Measurements from ENCODE around the gene HHLA2. TPM values are rescaled to one million over a fixed set of nuclear protein-coding genes. Genes with fewer than 3 reads are reported as not detected.

The HHLA2 gene
- total RNA-seq, 1 experiment from 2014 or later = not detected

- H4K20me1 ChIP-seq (ENCODE audit: low read length) = no peaks in the 10 kb centered on the region
- H3K9me3 ChIP-seq (ENCODE audit: low read length) = no peaks in the 10 kb centered on the region
These were observed 45.6 kb downstream of the HHLA2 start for GRCh38 chr3:108341911-108342310.

GRCh38 chr3:108342837-108343486, 46.6 kb downstream of the HHLA2 start:
- intact Hi-C loops (cut with micrococcal nuclease) = loop anchor here (1.0 kb wide), 1 partner anchor 129 kb away; no protein-coding TSS in a partner anchor
- H3F3A ChIP-seq (ENCODE audit: low read length, unreplicated experiment) = no peaks in the 10 kb centered on the region
- ATAC-seq (peak; percentile 93), DNase-seq (peak; percentile 80)
- peaks cover 27% of the 10 kb centered on the region for H3K4me1 ChIP-seq (ENCODE audit: insufficient read depth, low read length)
- H2AFZ ChIP-seq (ENCODE audit: low read length) = no peak overlapping the region
- H3K36me3 ChIP-seq (ENCODE audit: low read depth, low read length) = no peaks in the 10 kb centered on the region
- no peaks in the 10 kb centered on the region for H3K9me2 ChIP-seq (replicated peaks; ENCODE audit: low read length)
- peak overlapping the region; percentile 29; the same call in 1 of the 2 replicates for H3K4me2 ChIP-seq (ENCODE audit: low read length)
- no peaks in the 10 kb centered on the region for H3K9me3 ChIP-seq (ENCODE audit: low read length)
- no peaks in the 10 kb centered on the region for H4K20me1 ChIP-seq (ENCODE audit: low read length)
- H3K4me3 ChIP-seq (ENCODE audit: low read length) = no peak overlapping the region
- H3K79me2 ChIP-seq (ENCODE audit: low read length) = no peaks in the 10 kb centered on the region
- H3K27ac ChIP-seq (ENCODE audit: low read length) = no peak overlapping the region
- ChIA-PET CTCF (interaction anchor here (1.1 kb wide), 1 partner anchor 38 kb away, joined by 4 read pairs; no protein-coding TSS in a partner anchor), POLR2A (ENCODE audit: unreplicated experiment) (no interaction called here)
- TF ChIP-seq EZH2phosphoT487 (IDR thresholded peaks at IDR 0.05; ENCODE audit: borderline replicate concordance, low read length) (no peak), EZH2 (IDR thresholded peaks at IDR 0.05; ENCODE audit: low read length, unreplicated experiment) (no peak), CTCF (conservative IDR thresholded peaks at IDR 0.05; ENCODE audit: low read depth, low read length) (no peak)
- no peak overlapping the region for H3K9ac ChIP-seq (ENCODE audit: low read length)
- BruUV-seq (replicated peaks) = no TSS peak
- H3K27me3 ChIP-seq (ENCODE audit: low read length) = no peaks in the 10 kb centered on the region

More at GRCh38 chr3:108341911-108342310, 45.6 kb downstream of the HHLA2 start:
- H3K27me3 ChIP-seq (ENCODE audit: low read length) = no peaks in the 10 kb centered on the region
- no peak overlapping the region for H3K9ac ChIP-seq (ENCODE audit: low read length)
- H3K4me3 ChIP-seq (ENCODE audit: low read length) = no peak overlapping the region
- DNase-seq (no peak), ATAC-seq (no peak)
- POLR2A ChIA-PET (ENCODE audit: unreplicated experiment) = no interaction called here
- H3K27ac ChIP-seq (ENCODE audit: low read length) = no peak overlapping the region
- no peaks in the 10 kb centered on the region for H3F3A ChIP-seq (ENCODE audit: low read length, unreplicated experiment)
- H3K79me2 ChIP-seq (ENCODE audit: low read length) = no peaks in the 10 kb centered on the region
- H3K9me2 ChIP-seq (replicated peaks; ENCODE audit: low read length) = no peaks in the 10 kb centered on the region
- H2AFZ ChIP-seq (ENCODE audit: low read length) = no peak overlapping the region
- no peak overlapping the region for H3K4me2 ChIP-seq (ENCODE audit: low read length)
- CTCF ChIA-PET = no interaction called here
- intact Hi-C loops (cut with micrococcal nuclease) = no loop called here
- peaks cover 27% of the 10 kb centered on the region for H3K4me1 ChIP-seq (ENCODE audit: insufficient read depth, low read length)
- TF ChIP-seq EZH2phosphoT487 (IDR thresholded peaks at IDR 0.05; ENCODE audit: borderline replicate concordance, low read length) = no peak
- no peak for TF ChIP-seq EZH2 (IDR thresholded peaks at IDR 0.05; ENCODE audit: low read length, unreplicated experiment)
- no peak for TF ChIP-seq CTCF (conservative IDR thresholded peaks at IDR 0.05; ENCODE audit: low read depth, low read length)
- BruUV-seq (replicated peaks) = no TSS peak
- no peaks in the 10 kb centered on the region for H3K36me3 ChIP-seq (ENCODE audit: low read depth, low read length)

GRCh38 chr3:108343491-108343890, 47.1 kb downstream of the HHLA2 start:
- Histone ChIP-seq H3F3A (ENCODE audit: low read length, unreplicated experiment) (no peaks in the 10 kb centered on the region), H3K9me2 (replicated peaks; ENCODE audit: low read length) (no peaks in the 10 kb centered on the region), H3K27ac (ENCODE audit: low read length) (no peak overlapping the region), H3K4me3 (ENCODE audit: low read length) (no peak overlapping the region), H4K20me1 (ENCODE audit: low read length) (no peaks in the 10 kb centered on the region), H3K4me2 (ENCODE audit: low read length) (peak overlapping the region; percentile 29; the same call in 1 of the 2 replicates), H3K36me3 (ENCODE audit: low read depth, low read length) (no peaks in the 10 kb centered on the region), H3K4me1 (ENCODE audit: insufficient read depth, low read length) (peaks cover 27% of the 10 kb centered on the region), H3K79me2 (ENCODE audit: low read length) (no peaks in the 10 kb centered on the region), H2AFZ (ENCODE audit: low read length) (no peak overlapping the region), H3K27me3 (ENCODE audit: low read length) (no peaks in the 10 kb centered on the region), H3K9ac (ENCODE audit: low read length) (no peak overlapping the region), H3K9me3 (ENCODE audit: low read length) (no peaks in the 10 kb centered on the region)
- intact Hi-C loops (cut with micrococcal nuclease) = loop anchor here (1.0 kb wide), 1 partner anchor 129 kb away; no protein-coding TSS in a partner anchor
- POLR2A ChIA-PET (ENCODE audit: unreplicated experiment) = no interaction called here
- DNase-seq = no peak
- CTCF ChIA-PET = interaction anchor here (1.1 kb wide), 1 partner anchor 38 kb away, joined by 4 read pairs; no protein-coding TSS in a partner anchor
- TF ChIP-seq EZH2phosphoT487 (IDR thresholded peaks at IDR 0.05; ENCODE audit: borderline replicate concordance, low read length) (no peak), EZH2 (IDR thresholded peaks at IDR 0.05; ENCODE audit: low read length, unreplicated experiment) (no peak), CTCF (conservative IDR thresholded peaks at IDR 0.05; ENCODE audit: low read depth, low read length) (no peak)
- peak; percentile 4; the same call in 1 of the 2 replicates for ATAC-seq
- no TSS peak for BruUV-seq (replicated peaks)

Data from PC-3 (cell line).